Esophagus muscularis mucosa (tissue), 4 donors: ENCODE data around the gene SH3BP1.

Experiments used
- EP300 ChIP-seq: sonication (generic); formaldehyde crosslinking; IDR thresholded peaks from one replicate; pipeline ENCODE4 v1.6.1; 2017; ENCODE audit warnings: antibody characterized with exemption
- POLR2A ChIP-seq: fragments of 450-650 bp; IDR thresholded peaks from one replicate; pipeline ENCODE4 v1.6.1; 2017; ENCODE audit warnings: antibody characterized with exemption, moderate library complexity, mild to moderate bottlenecking, low read depth
- POLR2AphosphoS5 ChIP-seq, 2 donors: sonication (generic); formaldehyde crosslinking; IDR thresholded peaks; one replicate each; pipeline ENCODE4 v1.6.1; 2017; ENCODE audit warnings: antibody characterized with exemption in 2 of 2
- TF ChIP-seq, protein P1 (sequence below), 3 experiments: fragments of 200-600 bp in 2 of 3; fragments of 450-650 bp in 1 of 3; sonication (generic) in 2 of 3; IDR thresholded peaks; one replicate each; pipeline ENCODE4 v1.5.1; 2017 to 2019; ENCODE audit warnings: antibody characterized with exemption in 3 of 3, mild to moderate bottlenecking in 2 of 3, moderate library complexity in 1 of 3

DNA sequence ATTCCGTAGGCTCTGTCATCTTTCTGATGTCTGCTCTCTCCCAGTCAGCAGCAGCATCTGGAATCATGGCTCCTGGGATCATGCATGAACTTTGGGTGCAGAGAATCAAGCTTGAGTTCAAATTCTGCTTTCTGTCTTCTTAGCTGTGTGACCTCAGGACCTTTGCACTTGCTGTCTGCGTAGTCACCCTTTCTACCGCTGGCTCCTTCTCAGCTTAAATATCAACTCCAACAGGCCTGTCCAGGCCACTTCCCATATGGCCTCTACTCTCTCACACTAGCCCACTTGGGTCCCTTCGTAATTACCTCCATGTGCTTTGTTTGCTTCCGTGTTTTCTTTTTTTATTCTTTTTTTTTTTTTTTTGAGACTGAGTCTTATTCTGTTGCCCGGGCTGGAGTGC is 35.4 kb upstream of the SH3BP1 start:
- TF ChIP-seq POLR2AphosphoS5 (IDR thresholded peaks at IDR 0.05), result no peak
- TF ChIP-seq, protein P1, sequence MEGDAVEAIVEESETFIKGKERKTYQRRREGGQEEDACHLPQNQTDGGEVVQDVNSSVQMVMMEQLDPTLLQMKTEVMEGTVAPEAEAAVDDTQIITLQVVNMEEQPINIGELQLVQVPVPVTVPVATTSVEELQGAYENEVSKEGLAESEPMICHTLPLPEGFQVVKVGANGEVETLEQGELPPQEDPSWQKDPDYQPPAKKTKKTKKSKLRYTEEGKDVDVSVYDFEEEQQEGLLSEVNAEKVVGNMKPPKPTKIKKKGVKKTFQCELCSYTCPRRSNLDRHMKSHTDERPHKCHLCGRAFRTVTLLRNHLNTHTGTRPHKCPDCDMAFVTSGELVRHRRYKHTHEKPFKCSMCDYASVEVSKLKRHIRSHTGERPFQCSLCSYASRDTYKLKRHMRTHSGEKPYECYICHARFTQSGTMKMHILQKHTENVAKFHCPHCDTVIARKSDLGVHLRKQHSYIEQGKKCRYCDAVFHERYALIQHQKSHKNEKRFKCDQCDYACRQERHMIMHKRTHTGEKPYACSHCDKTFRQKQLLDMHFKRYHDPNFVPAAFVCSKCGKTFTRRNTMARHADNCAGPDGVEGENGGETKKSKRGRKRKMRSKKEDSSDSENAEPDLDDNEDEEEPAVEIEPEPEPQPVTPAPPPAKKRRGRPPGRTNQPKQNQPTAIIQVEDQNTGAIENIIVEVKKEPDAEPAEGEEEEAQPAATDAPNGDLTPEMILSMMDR (IDR thresholded peaks at IDR 0.05), result no peak
- no peak for TF ChIP-seq EP300
- no peak for TF ChIP-seq POLR2A
